Neural cell (in vitro differentiated cells): ENCODE measurements around the gene TBL1XR1.

Source experiments
- CTCF ChIP-seq: fragments of 450-650 bp; IDR thresholded peaks from 2 replicates; pipeline ENCODE4 v1.5.1; 2014; ENCODE audit warnings: antibody characterized with exemption, mild to moderate bottlenecking, moderate library complexity; ENCODE audit not compliant: poor library complexity, severe bottlenecking
- EZH2 ChIP-seq: fragments of 200-600, 300-800 bp; shearing (Covaris generic), sonication (generic); IDR thresholded peaks from 2 replicates; pipeline ENCODE4 v1.6.1; 2014; ENCODE audit warnings: antibody characterized with exemption, low read length, borderline replicate concordance, mild to moderate bottlenecking; ENCODE audit not compliant: insufficient read depth, poor library complexity, severe bottlenecking
- MXI1 ChIP-seq: fragments of 450-650 bp; conservative IDR thresholded peaks from 2 replicates; pipeline ENCODE4 v1.6.1; 2014; ENCODE audit warnings: antibody characterized with exemption, mild to moderate bottlenecking; ENCODE audit not compliant: poor library complexity, severe bottlenecking
- POLR2AphosphoS5 ChIP-seq: IDR thresholded peaks from 2 replicates; pipeline ENCODE4 v1.6.1; 2012
- TAF1 ChIP-seq: IDR thresholded peaks from 2 replicates; pipeline ENCODE4 v1.6.1; 2012; ENCODE audit warnings: low read depth

GRCh38 chr3:177174607-177175170 is 22.6 kb downstream of the TBL1XR1 start:
- TF ChIP-seq CTCF (no peak), POLR2AphosphoS5 (no peak), EZH2 (no peak), TAF1 (no peak), MXI1 (no peak)
